Rectal smooth muscle tissue (tissue), 1 donor: ENCODE data around the gene OSTF1.

Experiments used
- H3K27ac ChIP-seq: one replicate; pipeline ENCODE4 v1.7.0; 2013; ENCODE audit warnings: low read depth, low read length, inconsistent platforms
- H3K27me3 ChIP-seq: one replicate; pipeline ENCODE4 v1.7.0; 2013; ENCODE audit warnings: low read length; ENCODE audit not compliant: control insufficient read depth, insufficient read depth
- H3K36me3 ChIP-seq: one replicate; pipeline ENCODE4 v1.7.0; 2013; ENCODE audit warnings: low read length; ENCODE audit not compliant: control insufficient read depth, insufficient read depth
- H3K4me1 ChIP-seq: one replicate; pipeline ENCODE4 v1.7.0; 2013; ENCODE audit warnings: low read length; ENCODE audit not compliant: control insufficient read depth, insufficient read depth
- H3K4me3 ChIP-seq: one replicate; pipeline ENCODE4 v1.7.0; 2013; ENCODE audit warnings: low read length
- H3K9ac ChIP-seq: one replicate; pipeline ENCODE4 v1.7.0; 2013; ENCODE audit warnings: low read length

The OSTF1 gene

DNA sequence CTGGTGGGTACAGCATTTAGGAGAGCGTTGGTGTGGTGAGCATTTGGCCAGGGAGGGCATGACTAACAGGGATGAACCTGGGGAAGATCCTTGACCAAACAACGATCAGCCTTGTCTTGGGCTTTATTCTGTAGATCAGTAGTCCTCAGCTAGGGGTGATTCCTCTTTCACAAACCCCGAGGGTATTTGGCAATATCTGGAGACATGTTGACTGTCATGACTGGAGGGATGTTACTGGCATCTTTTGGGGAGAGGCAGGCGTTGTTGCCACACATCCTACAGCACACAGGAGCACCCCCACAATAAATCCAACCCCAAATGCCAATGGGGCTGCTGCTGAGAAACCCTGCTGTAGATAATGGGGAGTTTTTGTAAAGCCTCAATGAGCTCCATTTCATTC lies 43.9 kb downstream of the OSTF1 start:
- Histone ChIP-seq H3K27me3 (no peaks in the 10 kb centered on the region), H3K27ac (no peak overlapping the region), H3K36me3 (peaks cover 13% of the 10 kb centered on the region), H3K4me3 (no peak overlapping the region), H3K4me1 (no peaks in the 10 kb centered on the region), H3K9ac (no peak overlapping the region)

- Histone ChIP-seq H3K4me3 (no peak overlapping the region), H3K27me3 (no peaks in the 10 kb centered on the region), H3K4me1 (no peaks in the 10 kb centered on the region), H3K27ac (no peak overlapping the region), H3K9ac (no peak overlapping the region), H3K36me3 (peaks cover 19% of the 10 kb centered on the region)
Observed at GRCh38 chr9:75133396-75133795, 45.1 kb downstream of the OSTF1 start.

DNA sequence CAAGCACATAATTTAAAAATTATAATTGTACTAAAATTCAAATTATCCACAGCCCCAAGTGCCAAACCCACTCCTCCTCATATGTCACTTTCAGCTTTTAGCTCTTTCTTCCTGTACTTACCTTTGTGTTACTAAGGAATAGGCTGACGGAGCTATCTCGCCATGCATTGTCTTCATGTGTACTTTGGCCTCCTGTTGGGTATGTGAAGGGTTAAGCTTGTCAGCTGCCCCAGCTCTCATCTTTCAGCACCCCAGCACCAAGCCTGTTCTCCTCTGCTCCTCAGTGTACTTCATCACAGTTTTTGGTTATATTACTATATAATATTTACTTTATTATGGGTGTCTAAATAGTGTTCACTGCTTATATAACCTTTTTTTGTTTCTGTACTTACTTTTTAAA lies 46.2 kb downstream of the OSTF1 start:
- Histone ChIP-seq H3K27me3 (no peaks in the 10 kb centered on the region), H3K27ac (no peak overlapping the region), H3K9ac (no peak overlapping the region), H3K4me1 (no peaks in the 10 kb centered on the region), H3K36me3 (peaks cover 19% of the 10 kb centered on the region), H3K4me3 (no peak overlapping the region)

- no peak overlapping the region for H3K9ac ChIP-seq
- H3K27ac ChIP-seq, result no peak overlapping the region
- peaks cover 13% of the 10 kb centered on the region for H3K36me3 ChIP-seq
- H3K4me3 ChIP-seq, result no peak overlapping the region
- H3K27me3 ChIP-seq, result no peaks in the 10 kb centered on the region
- no peaks in the 10 kb centered on the region for H3K4me1 ChIP-seq
Observed at GRCh38 chr9:75138260-75139040, 50.1 kb downstream of the OSTF1 start.

DNA sequence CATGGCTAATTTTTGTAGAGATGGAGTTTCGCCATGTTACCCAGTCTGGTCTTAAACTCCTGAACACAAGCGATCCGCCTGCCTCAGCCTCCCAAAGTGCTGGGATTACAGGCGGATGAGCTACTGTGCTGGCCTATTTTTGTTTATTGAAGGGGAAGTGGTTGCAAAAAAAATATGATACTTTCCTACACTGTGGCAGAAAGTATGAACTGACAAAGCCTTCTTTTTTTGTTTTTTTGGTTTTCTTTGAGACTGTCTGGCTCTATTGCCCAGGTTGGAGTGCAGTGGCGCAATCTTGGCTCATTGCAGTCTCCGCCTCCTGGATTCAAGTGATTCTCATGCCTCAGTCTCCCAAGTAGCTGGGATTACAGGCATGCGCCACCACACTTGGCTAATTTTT lies 50.9 kb downstream of the OSTF1 start:
- H3K4me1 ChIP-seq, result no peaks in the 10 kb centered on the region
- H3K27me3 ChIP-seq, result no peaks in the 10 kb centered on the region
- H3K36me3 ChIP-seq, result peaks cover 13% of the 10 kb centered on the region
- no peak overlapping the region for H3K27ac ChIP-seq
- H3K4me3 ChIP-seq, result no peak overlapping the region
- no peak overlapping the region for H3K9ac ChIP-seq

- Histone ChIP-seq H3K27me3 (no peaks in the 10 kb centered on the region), H3K27ac (no peak overlapping the region), H3K4me1 (no peaks in the 10 kb centered on the region), H3K4me3 (no peak overlapping the region), H3K36me3 (peaks cover 13% of the 10 kb centered on the region), H3K9ac (no peak overlapping the region)
Observed at GRCh38 chr9:75140261-75140660, 51.9 kb downstream of the OSTF1 start.

GRCh38 chr9:75142202-75142601 lies 53.9 kb downstream of the OSTF1 start:
- Histone ChIP-seq H3K4me1 (no peaks in the 10 kb centered on the region), H3K9ac (no peak overlapping the region), H3K36me3 (peaks cover 13% of the 10 kb centered on the region), H3K27ac (no peak overlapping the region), H3K27me3 (no peaks in the 10 kb centered on the region), H3K4me3 (no peak overlapping the region)

- Histone ChIP-seq H3K27ac (no peak overlapping the region), H3K36me3 (peaks cover 7% of the 10 kb centered on the region), H3K4me1 (no peaks in the 10 kb centered on the region), H3K27me3 (no peaks in the 10 kb centered on the region), H3K9ac (no peak overlapping the region), H3K4me3 (no peak overlapping the region)
Observed at GRCh38 chr9:75146229-75146628, 57.9 kb downstream of the OSTF1 start.

DNA sequence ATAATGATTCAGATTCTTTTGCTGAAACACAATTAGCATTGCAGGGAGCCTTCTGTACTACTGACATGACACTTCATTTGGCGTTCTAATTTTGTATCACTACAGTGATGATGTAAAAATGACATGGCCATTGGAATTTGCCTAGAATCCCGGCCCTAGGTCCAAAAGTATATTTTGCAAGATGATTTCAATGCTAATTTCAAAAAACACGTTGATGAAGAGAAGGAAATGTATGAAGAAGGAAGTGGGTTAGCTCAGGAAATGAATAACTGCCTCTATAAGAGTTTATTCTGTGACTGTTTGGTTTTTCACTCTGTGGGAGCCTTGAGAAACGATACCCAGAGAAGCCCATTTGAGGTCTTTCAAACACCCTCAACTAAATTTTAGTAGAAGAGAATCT lies 59.3 kb downstream of the OSTF1 start:
- Histone ChIP-seq H3K9ac (no peak overlapping the region), H3K4me1 (no peaks in the 10 kb centered on the region), H3K36me3 (no peaks in the 10 kb centered on the region), H3K4me3 (no peak overlapping the region), H3K27me3 (no peaks in the 10 kb centered on the region), H3K27ac (no peak overlapping the region)

DNA sequence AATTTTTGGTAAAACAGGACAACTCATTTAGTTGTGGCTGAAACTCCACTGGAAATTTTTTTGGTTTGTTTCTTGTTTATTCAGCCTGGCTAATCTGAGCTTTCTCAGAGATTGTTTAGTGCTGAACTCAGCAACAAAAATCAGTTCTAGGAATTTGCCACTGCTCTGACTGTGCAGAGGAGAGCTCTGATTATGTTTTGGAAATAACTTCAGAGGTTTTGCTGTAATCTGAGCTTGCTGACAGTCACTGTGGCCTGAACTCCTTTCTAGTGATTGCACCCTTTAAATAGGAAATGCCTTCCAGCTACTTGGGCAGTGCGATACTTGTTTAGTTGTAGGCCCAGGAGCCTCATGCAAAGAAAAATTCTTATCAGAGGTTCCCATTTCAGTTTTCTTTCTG lies 60.2 kb downstream of the OSTF1 start:
- H3K9ac ChIP-seq, result no peak overlapping the region
- H3K27me3 ChIP-seq, result no peaks in the 10 kb centered on the region
- no peaks in the 10 kb centered on the region for H3K36me3 ChIP-seq
- H3K27ac ChIP-seq, result no peak overlapping the region
- H3K4me3 ChIP-seq, result no peak overlapping the region
- no peaks in the 10 kb centered on the region for H3K4me1 ChIP-seq

- H3K4me3 ChIP-seq, result no peak overlapping the region
- H3K9ac ChIP-seq, result no peak overlapping the region
- no peaks in the 10 kb centered on the region for H3K27me3 ChIP-seq
- H3K4me1 ChIP-seq, result no peaks in the 10 kb centered on the region
- no peaks in the 10 kb centered on the region for H3K36me3 ChIP-seq
- H3K27ac ChIP-seq, result no peak overlapping the region
Observed at GRCh38 chr9:75149841-75150241, 61.5 kb downstream of the OSTF1 start.

- Histone ChIP-seq H3K27me3 (no peaks in the 10 kb centered on the region), H3K27ac (no peak overlapping the region), H3K36me3 (no peaks in the 10 kb centered on the region), H3K4me3 (no peak overlapping the region), H3K9ac (no peak overlapping the region), H3K4me1 (no peaks in the 10 kb centered on the region)
Observed at GRCh38 chr9:75150512-75150911, 62.2 kb downstream of the OSTF1 start.

- Histone ChIP-seq H3K9ac (no peak overlapping the region), H3K27me3 (no peaks in the 10 kb centered on the region), H3K4me3 (no peak overlapping the region), H3K4me1 (no peaks in the 10 kb centered on the region), H3K27ac (no peak overlapping the region), H3K36me3 (no peaks in the 10 kb centered on the region)
Observed at GRCh38 chr9:75152416-75152815, 64.1 kb downstream of the OSTF1 start.
